HG03060 (cell line): ENCODE results near the gene PGAP6.
"Not testable (repeated sequence)": the region's sequence is repeated elsewhere in the genome, so short reads cannot be mapped to it uniquely, and the experiment has no call there.

Experiments
- ATAC-seq: cut with Tn5 transposase; IDR thresholded peaks from one replicate; pipeline ENCODE4 v1.9.1; 2021; ENCODE audit warnings: low read depth, moderate number of reproducible peaks; ENCODE audit not compliant: unreplicated experiment

Gene PGAP6, protein sequence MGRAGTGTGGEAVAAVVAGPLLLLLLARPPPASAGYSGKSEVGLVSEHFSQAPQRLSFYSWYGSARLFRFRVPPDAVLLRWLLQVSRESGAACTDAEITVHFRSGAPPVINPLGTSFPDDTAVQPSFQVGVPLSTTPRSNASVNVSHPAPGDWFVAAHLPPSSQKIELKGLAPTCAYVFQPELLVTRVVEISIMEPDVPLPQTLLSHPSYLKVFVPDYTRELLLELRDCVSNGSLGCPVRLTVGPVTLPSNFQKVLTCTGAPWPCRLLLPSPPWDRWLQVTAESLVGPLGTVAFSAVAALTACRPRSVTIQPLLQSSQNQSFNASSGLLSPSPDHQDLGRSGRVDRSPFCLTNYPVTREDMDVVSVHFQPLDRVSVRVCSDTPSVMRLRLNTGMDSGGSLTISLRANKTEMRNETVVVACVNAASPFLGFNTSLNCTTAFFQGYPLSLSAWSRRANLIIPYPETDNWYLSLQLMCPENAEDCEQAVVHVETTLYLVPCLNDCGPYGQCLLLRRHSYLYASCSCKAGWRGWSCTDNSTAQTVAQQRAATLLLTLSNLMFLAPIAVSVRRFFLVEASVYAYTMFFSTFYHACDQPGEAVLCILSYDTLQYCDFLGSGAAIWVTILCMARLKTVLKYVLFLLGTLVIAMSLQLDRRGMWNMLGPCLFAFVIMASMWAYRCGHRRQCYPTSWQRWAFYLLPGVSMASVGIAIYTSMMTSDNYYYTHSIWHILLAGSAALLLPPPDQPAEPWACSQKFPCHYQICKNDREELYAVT

DNA sequence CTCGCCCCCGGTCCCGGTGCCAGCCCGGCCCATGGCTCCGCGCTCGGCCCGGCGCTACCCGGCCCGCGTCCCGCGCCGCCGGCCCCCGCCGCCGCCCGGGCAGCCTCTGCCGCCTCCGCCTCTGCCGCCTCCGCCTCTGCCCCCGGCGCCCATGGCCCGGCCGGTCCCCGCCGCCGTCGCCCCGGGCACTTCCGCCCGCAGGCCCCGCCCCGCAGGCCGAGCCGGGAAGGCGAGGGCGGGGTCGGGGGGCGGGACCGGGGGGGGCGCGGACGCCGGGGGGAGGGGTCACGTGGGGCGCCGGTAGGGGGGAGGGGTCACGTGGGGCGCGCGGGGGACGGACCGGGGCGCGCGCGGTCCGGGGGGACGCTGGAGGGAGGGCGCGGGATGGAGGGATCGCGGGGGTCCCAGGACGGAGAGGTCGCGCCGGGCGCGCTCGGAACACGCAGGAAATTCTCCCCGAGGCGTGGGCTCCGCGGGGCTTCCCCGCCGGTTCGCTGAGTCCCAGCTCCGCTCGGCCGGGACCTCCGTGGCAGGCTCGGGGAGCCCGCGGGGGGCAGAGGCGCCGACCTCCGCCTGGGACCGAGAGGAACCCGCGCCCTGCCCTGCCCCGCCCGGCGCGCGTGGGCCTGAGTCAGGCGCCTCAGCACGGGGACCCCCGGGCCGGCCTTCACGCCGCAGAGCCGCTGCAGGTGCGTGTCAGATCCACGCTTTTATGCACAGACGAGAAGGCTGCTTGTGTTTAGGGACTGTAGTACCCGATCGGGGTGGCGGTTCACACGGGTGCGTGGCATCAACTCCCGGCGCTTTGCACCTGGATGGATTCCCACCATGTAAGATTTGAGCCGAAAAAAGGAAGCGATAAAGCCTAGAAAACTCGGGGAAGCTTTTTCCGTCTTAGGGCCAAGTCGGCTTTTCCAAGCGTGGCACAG lies at the start of gene PGAP6:
Gene PGAP6 (minus strand): TSS at position 190 of the 929 bp plus-strand sequence. CDS start 157 bp downstream, at position 33.
- no peak for ATAC-seq

DNA sequence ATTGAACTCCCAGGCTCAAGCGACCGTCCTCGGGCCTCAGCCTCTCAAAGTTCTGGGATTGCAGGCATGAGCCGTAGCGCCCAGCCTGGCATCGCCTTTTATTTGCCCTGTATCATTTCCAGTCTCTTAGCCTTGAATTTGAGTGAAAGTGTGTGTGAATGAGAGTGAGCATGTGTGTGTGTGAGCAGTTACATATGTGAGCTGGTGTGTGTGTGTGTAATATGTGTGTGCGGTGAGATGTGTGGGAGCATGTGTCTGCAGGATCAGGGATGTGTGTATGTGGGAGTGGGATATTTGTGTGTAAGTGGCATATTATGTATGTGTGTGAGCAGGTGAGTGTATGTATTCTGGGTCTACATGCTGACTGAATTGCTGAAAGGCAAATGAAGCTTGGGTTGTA lies 49.1 kb upstream of the PGAP6 start:
- no peak for ATAC-seq

DNA sequence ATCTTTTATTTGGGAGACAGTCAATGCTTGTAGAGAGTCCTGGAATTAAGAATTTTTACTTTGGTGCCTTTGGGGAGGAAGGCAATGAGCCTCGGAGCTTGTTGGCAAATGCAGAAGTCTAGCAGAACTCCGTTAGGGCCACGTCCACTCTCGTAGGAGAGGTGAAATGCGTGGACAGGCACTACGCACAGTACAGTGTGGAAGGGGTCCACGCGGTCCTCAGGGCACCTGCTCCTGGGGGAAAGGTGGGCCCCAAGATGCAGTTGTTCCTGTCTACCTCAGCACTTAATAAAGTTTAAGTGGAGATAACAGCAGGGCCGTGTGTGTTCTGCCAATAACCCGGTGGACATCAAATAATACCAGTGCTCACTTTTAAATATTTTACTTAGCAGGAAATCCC lies 45.5 kb upstream of the PGAP6 start:
- ATAC-seq, result no peak

DNA sequence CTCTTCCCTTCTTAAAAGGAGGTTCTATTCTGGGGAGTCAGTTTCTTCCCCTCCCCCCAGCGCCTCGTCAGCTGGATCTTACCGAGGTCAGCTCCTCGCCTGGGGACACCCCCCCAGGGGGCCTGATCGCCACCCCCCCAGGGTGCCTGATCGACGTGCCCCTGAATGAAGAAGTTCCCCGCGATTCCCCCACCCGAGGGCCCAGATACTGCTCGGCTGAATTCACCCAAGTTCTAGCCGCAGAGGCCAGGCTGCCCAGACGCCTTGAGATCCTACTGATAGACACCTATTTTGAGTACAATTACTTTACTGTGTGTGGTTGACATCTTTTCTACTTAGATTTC lies 45.1 kb upstream of the PGAP6 start:
- no peak for ATAC-seq

DNA sequence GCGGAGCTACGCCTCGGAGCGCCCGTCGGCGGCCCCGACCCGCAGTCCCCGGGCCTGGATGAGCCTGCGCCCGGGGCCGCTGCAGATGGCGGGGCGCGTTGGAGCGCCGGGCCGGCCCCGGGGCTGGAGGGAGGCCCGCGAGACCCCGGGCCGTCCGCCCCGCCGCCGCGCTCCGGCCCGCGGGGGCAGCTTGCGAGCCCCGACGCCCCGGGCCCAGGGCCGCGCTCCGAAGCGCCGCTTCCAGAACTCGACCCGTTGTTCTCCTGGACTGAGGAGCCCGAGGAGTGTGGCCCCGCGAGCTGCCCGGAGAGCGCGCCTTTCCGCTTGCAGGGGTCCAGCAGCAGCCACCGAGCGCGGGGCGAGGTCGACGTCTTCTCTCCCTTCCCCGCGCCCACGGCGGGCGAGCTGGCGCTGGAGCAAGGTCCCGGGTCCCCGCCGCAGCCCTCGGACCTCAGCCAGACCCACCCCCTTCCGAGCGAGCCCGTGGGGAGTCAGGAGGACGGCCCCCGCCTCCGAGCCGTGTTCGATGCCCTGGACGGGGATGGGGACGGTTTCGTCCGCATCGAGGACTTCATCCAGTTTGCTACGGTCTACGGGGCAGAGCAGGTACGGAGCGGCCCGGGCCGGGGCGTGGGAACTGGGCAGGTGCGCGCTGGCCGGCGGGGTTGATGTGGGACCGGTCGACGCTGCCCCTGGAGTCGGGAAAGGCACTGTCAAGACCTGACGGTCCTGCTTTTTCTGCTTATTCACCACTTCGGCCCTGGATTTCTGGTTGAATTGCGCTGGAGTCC lies 44.5 kb upstream of the PGAP6 start:
- ATAC-seq, result no peak

DNA sequence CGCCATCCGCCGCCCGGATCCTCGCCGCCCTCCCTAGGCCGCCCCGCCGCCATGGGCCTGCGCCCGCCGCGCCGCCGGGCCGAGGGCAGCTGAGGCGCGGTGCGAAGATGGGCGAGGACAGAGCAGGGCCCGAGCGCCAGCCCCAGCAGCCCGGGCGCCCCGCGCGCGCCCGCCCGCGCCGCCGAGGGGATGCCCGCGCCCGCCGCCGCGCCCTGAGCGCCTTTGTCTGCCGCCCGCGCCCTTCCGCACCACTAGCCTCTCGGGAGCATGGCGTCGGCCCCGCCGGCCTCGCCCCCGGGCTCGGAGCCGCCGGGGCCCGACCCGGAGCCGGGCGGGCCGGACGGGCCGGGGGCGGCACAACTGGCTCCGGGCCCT lies 43.9 kb upstream of the PGAP6 start:
- ATAC-seq, result no peak

DNA sequence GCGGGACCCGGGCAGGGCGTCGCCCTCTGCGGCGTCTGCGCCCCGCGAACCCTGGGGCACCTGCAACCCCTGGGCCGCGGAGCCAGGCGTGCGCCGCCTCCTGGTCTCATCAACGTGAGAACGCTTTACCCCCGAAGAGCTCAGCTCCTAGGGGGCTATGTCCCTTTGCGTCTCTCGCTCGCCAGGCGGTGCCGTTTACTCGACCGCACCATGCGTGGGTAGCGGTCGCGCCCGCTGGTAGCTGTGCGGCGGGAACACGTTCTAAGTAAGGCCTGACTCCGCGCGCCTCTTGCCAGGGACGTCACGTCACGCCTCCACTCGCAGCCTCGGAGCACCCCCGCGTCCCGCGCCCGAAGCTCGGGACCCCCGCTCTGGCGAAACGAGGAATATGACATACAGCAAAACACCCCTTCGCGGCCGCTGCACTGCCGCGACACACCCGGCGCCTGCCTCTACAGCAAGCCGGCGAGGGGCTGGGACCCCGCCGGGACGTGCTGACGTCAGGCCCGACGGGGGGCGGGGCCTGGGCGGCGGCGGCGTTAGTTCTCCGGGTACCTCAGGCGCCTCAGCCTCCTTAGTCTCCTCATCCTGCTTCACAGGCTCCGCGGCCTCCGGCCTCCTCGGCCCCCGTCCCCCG lies 43.4 kb upstream of the PGAP6 start, which contains the start of gene RAB11FIP3:
Gene RAB11FIP3 (plus strand): TSS at position 568 of the 637 bp plus-strand sequence. CDS start 358 bp downstream, outside the sequence.
- ATAC-seq, result no peak

DNA sequence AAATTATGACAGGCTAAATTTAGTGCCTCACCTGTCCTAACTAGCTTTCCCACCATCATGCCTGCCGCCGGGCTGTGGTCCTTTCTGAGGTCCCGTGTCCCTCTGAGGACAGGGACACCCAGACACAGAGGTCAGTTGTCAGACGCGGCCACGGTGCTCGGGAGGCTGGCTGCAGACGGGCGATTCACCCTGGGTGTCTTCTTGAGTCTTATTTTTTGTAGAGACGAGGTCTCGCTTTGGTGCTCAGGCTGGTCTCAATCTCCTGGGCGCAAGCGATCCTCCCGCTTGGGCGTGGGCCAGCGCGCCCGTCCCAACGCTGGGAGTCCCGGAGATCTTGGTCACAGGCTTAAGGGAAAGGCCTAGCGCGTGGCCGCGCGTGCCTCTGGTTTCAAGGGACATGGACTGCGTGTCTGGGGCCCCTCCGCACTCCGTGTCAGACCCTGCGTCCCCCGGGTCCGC lies 42.9 kb upstream of the PGAP6 start:
- ATAC-seq, result no peak

DNA sequence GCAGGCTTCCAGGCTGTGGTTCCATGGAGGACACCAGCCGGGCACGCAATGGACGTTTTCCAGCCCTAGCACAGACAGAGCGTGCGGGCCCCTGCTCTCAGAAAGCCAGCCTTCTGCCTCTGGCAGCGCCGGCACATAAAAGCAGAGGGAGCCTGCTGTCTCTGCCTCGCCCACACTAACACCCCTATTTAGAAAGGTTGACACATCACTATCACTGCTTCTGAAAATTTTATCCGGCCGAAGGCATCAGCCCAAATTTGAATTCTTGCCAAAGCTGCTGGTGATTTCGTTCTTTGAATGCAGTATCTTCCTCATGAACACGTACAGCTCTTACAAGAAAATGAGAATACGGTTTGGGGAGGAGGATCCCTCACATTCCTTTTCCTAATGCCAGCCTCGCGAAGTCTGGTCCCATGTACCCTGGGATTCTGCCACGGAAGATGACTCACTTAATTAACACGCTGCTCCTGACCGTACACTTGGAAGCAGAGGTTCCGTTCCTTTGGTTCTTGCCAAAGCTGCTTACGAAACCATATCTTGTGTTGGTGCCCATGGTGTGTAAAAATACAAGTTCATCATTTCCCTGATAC lies 42.4 kb upstream of the PGAP6 start:
- ATAC-seq, result no peak

DNA sequence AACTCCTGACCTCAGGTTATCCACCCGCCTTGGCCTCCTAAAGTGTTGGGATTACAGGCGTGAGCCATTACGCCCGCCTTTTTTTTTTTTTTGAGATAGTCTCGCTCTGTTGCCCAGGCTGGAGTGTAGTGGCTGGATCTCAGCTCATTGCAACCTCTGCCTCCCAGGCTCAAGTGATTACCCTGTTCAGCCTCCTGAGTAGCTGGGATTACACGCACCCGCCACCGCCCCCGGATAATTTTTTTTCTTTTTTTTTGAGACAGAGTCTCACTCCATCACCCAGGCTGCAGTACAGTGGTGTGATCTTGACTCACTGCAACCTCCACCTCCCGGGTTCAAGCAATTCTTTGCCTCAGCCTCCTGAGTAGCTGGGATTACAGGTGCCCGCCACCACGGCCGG lies 40.4 kb upstream of the PGAP6 start:
- ATAC-seq, result not testable (repeated sequence)

DNA sequence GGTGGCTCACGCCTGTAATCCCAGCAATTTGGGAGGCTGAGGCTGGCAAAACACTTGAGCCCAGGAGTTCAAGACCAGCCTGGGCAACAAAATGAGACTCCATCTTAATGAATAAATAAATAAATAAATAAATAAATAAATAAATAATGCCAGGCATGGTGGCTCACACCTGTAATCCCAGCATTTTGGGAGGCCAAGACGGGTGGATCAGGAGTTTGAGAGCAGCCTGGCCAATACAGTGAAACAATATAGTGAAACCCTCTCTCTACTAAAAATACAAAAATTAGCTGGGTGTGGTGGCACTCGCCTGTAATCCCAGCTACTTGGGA lies 33.4 kb upstream of the PGAP6 start:
- not testable (repeated sequence) for ATAC-seq

DNA sequence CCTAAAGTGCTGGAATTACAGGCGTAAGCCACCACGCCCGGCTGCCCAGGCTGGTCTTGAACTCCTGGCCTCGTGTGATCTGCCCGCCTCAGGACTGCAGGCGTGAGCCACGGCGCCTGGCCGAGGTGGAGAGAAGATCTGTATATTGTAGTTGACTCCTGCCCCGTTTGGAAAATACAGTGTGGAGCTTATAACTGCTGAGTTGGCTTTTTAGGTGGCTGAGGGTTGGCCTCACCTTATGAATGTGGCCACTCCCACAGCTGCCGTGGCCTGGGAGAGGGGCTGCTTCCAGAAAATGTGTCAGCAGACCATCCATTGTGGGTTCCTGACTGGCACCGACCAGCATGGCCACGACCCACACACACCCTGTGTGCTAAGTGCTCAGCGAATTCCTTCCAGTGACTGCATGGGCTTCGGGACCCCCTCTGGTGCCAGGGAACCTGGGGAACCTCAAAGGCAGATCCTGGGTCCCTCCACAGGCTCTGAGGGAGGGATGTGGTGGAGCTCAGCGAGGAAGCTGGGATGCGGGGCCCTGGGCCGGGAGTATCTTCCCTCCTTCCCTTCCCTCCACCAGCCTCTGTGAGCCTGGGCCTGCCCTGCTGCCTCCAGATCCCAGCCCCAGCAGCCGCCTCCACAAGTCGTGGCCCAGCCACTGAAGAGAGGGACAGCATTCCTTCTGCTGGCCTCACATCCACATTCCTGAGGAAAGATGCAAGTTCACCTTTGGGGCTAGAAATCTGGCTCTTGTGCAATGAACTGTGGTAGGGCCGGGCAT lies 32.8 kb upstream of the PGAP6 start:
- ATAC-seq, result no peak

DNA sequence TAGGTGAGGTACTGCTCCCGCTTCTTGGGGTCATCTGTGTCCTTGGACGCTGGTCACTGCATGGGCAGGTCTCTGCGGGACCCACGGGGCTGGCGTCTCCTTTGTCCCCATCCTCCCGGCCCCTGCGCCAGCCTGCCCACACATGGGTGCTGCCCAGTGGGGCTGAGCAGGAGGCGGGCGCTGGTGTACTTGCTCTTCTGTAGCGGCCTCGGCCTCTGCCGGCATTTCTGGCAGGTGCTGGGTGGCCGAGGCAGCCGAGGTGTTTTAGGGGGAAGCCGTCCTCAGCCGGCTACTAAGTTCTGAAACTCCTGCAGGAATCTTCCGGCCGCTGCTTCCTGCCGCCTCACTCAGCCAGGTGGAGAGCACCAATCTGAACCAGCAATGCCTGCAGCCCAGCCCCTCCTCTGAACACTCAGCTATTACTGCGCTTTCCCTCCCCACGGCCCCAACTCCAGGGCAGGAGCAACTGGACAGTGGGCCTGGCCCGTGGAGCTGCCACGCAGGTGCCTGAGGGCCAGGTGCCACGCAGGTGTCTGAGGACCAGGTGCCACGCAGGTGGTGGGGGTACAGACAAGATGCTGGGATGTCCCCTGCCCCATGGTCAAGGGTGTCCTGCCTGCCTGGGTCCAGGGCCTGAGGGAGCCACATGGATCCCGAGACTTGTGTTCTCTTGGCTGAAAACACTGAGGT lies 29.9 kb upstream of the PGAP6 start:
- ATAC-seq, result no peak

DNA sequence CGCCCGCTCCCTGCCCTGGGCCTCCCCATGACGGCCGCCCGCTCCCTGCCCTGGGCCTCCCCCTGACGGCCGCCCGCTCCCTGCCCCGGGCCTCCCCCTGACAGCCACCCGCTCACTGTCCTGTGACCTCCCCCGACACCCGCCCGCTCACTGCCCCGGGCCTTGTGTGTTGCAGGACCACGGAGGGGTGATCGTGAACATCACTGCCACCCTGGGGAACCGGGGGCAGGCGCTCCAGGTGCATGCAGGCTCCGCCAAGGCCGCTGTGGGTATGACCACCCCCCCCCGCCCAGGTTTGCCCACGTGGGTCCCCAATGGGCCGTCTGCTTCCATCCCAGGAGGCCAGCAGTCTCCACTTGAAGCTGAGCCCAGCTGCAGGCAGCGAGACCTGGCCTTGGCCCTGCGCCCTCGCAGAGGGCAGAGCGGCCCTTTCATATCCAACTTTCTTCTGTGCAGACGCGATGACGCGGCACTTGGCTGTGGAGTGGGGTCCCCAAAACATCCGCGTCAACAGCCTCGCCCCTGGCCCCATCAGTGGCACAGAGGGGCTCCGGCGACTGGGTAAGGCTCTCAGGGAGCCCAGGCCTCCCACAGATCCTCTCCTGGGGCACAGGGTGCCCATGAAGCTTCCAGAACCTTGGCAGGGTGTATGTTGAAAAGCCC lies 28.9 kb upstream of the PGAP6 start:
- ATAC-seq, result no peak

DNA sequence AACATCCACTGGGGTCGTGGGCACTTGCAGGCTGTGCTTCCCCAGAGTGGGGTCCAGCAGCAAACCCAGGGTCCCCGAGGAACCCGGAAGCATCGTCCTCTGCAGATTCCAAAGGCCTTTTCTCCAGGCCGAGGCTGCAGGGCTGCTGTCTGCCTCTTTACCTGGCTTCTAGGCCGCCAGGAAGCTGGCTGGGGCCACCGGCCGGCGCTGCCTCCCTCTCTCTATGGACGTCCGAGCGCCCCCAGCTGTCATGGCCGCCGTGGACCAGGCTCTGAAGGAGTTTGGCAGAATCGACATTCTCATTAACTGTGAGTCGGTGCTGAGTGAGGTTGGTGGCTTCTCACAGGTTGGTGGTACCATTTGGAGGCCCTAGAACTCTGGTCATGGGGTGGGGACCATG lies 25.5 kb upstream of the PGAP6 start:
- ATAC-seq, result no peak

DNA sequence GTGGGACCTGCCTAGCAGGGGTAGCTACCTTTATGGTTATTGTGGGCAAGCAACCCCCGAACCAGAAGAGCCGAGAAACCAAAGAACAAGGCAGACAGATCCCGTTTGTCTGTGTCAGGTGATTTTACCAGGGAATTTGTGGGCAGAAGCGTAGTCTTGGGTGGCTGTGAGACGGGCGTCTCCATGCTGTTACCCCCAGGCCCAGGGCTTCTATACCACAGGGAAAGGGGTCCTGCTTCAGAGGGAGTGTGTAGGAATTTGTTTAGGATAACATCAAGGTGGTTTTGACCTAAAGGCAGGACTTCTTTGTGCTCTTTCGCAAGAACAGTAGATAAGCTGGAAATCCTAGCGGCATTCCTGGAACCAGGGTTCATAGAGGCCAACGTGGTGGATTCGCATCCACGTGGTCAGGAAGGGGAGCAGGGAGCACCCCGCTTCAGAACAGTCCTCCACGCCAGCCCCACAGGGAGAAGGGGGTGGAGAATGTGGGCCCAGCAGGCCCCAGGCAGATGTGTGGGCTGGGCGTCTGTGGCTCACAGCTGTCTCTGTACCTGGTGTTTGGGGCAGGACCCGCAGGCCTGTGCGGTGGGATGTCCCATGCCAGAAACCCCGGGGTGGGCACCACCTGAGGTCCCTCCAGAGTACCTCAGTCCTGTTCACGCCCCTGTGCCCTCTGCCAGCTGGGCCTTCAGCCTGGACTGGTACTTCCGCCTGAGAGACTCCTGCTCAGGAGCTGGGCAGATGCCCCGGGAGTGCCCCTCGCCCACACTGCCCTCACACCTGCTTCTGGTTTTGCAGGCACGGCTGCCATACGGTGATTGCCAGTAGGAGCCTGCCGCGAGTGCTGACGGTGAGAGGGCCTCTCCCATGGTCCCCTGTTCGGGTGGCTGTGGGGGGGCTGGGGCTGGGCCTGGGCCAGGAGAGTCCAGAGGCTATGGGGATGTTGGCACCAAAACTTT lies 24.0 kb upstream of the PGAP6 start:
- ATAC-seq, result no peak
